NCI-H526 treated with DMSO at 0.1 percent for 48 hours (cell line): Measurements from ENCODE around the gene ZNF223.

Experiments
- DNase-seq: peaks from one replicate; lab custom pipeline; 2025; lab: John Stamatoyannopoulos, UW

Gene ZNF223

GRCh38 chr19:44051650-44052402, at the start of gene ZNF223:
Gene ZNF223, plus strand, starts transcription at chr19:44052036. Its CDS starts 3,141 bp downstream, at chr19:44055177.
- DNase-seq: peak; percentile 98

DNA sequence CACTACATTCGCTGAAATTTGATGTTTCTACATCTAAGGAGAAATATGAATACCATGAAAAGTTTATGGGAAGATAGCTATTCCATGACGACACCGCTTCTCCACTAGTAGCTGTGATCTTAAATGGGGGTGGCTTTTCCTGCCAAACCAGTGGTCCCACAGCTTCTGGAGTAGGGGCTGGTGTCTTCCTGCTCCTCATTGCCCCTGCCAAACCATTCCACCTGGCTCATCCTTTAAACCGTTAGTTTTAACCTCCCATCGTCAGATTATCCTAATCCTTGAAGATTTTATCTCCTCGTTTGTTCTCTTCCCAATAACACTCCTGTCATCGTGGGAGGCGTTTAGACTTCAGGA, 49.6 kb upstream of the ZNF223 start:
- no peak for DNase-seq

DNA sequence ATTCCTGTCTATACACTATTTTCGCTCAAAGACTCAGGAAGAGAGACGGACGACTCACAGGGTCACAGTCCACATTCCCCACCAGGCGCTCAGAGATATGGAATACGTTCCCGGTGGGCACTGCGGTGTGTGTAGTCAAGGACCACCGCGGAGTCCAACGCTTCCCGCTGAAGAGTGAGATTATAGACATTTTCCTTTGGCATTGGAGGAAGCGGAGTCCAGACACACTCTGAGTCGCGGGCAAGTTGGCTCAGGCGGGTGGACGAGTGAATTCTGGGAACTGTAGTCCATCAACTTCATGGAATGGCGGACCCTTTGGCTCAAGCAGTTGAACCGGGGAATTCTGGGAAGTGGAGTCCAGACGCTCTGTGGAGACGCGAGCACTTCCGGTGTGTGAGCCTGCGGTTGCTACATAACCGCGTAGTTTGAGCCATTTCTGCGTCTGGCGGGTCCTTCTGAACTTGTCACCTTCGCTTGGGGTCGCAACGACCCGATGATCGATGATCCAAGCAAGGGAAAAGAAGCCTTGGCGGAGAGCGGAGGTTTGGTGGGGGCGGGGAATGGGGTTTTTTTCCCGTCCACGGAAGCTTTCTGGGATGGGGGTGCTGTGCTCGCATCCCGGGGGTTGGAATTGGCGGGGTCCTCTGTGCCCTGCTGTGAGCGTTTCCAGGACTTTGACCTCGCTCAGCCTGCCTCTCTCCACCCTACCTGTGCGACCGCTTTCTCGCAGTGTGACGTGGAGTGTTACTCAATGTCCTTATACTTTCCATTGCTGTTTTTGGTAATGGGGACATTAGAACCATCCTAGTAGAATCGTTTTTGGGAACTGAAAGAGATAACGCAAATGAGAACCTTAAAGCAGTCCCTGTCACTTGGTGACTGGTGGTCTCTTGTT, 49.0 kb upstream of the ZNF223 start, which contains the start of gene ZNF230:
ZNF230 (plus strand) TSS at position 392 of the 895 bp plus-strand sequence. CDS start 4,122 bp downstream, outside the sequence.
- DNase-seq: peak; percentile 95

DNA sequence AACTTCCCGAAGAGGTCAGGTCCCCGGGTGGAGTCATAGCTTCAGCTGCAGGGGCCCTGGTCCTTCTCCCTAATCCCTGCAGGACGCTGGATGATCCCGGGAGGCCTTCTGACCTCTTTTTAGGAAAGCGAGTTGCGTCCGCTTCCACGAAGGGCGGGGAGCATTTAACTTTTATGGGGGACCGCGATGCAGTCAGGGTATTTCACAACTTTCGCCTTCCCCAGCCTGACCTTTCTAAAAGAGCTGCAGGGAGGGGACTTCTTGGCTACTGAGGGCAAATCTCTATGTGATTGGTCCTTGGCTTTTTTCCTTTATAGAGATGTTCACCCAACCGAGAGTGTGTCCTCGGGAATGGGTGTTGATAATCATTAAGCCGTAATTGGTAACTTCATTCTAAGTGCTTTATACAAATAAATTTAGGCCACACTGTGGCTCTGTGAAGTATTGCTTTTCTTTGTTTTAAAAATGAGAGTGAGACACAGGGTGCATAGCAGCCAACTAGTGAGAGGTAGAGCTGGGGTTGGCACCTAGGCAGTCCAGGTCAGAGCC, 48.3 kb upstream of the ZNF223 start:
- DNase-seq: no peak

DNA sequence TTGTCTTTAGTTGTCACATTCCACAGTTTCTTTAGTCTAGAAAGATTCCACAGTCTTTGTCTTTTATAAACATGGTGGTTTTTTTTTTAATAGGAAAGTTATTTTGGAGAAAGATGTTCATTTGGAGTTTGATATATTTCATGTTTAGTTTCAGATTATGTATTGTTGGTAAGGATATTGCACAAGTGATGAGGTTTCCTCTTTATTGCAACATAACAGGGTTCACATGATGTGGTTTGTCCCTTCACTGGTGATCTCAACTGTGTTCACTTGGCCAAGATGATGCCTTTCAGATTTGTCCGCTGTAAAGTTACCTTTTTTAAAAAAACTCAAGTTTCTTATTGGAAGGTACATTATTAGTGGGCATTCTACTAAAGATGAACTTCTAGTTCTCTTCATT, 45.9 kb upstream of the ZNF223 start:
- DNase-seq: no peak

GRCh38 chr19:44007473-44007872, 44.4 kb upstream of the ZNF223 start:
- DNase-seq: no peak

- DNase-seq: no peak
These were observed 41.4 kb upstream of the ZNF223 start for GRCh38 chr19:44010468-44010867.

- DNase-seq: no peak
These were observed 32.3 kb upstream of the ZNF223 start for GRCh38 chr19:44019498-44019897.

DNA sequence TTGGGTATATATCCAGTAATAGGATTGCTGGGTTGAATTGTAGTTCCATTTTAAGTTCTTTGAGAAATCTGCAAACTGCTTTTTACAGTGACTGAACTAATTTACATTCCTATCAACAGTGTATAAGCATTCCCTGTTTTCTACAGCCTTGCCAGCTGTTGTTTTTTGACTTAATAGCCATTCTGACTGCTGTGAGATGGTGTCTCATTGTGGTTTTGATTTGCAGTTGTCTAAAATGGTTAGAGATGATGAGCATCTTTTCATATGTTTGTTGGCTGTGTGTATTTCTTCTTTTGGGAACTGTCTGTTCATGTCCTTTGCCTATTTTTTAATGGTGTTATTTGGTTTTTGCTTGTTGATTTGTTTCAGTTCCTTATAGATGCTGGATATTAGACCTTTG, 30.6 kb upstream of the ZNF223 start:
- no peak for DNase-seq

- no peak for DNase-seq
These were observed 27.0 kb upstream of the ZNF223 start for GRCh38 chr19:44024900-44025216.

DNA sequence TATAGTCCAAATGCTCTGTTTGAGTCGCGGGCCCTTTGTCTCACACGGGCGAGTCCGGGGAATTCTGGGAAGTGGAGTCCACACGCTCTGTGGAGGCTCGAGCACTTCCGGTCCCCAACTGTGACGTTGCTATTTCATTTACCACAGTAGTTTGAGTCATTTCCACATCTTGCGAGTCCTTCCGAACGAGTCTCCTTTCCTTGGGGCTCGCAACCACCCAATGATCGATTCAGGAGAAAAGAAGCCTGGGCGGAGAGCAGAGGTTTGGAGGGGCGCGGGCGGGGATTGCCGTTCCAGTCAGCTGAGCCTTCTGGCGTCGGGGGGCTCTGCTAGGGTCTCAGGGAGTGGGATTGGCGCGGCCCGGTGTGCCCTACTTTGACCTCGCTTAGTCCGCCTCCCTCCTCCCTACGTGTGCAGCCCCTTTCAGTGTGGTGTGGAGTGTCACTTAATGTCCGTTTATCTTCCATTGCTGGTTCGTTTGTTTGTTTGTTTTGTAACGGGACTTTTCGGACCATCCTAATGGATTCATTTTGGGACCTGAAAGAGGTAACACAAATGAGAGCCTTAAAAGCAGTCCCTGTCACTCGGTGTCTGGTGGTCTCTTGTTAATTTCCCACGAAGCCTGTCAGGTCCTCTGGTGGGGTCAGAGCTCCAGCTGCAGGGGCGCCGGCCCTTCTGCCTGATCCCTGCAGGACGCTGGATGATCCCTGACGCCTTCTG, 26.5 kb upstream of the ZNF223 start, which contains the start of gene ZNF222:
ZNF222 (plus strand) TSS at position 163 of the 720 bp plus-strand sequence; CDS start at position 221, 58 bp downstream.
- DNase-seq: peak; percentile 73

- no peak for DNase-seq
These were observed 25.2 kb upstream of the ZNF223 start for GRCh38 chr19:44026622-44027021.

DNA sequence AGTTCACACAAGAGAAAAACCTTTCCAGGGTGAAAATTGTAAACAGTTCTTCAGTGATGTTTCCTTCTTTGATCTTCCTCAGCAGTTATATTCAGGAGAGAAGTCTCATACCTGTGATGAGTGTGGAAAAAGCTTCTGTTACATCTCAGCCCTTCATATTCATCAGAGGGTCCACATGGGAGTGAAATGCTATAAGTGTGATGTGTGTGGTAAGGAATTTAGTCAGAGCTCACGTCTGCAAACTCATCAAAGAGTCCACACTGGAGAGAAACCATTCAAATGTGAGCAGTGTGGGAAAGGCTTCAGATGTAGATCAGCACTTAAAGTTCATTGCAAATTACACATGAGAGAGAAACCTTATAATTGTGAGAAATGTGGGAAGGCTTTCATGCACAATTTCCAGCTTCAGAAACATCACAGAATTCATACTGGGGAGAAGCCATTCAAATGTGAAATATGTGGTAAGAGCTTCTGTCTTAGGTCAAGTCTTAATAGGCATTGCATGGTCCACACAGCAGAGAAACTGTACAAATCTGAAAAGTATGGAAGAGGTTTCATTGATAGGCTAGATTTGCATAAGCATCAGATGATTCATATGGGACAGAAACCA, 19.7 kb upstream of the ZNF223 start:
- no peak for DNase-seq

GRCh38 chr19:44042147-44042546, 9.7 kb upstream of the ZNF223 start:
- no peak for DNase-seq

- DNase-seq: peak; percentile 78
These were observed 841 bp upstream of the ZNF223 start for GRCh38 chr19:44050740-44051649.

DNA sequence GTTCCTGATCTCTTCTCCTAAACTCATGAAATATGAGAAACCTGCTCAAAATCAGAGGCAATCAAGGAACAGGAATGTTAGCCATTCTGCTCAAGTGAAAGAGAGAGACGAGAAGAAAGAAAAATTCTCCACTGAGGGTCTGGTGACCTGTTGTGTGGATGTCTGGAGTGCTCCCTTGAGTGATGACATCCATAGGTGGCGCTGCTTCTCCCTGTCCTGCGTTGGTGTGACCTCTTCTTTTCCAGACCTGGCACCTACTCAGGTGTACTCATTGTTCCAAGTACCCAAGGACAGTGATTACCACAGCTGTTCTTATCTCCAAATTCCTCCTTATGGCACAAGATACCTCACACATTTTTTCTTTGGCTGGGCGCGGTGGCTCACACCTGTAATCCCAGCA, 4.0 kb downstream of the ZNF223 start:
- DNase-seq: no peak

- no peak for DNase-seq
These were observed 7.4 kb downstream of the ZNF223 start for GRCh38 chr19:44059229-44059628.

- no peak for DNase-seq
These were observed 9.2 kb downstream of the ZNF223 start for GRCh38 chr19:44061038-44061437.

GRCh38 chr19:44066305-44066704, 14.5 kb downstream of the ZNF223 start:
- DNase-seq: no peak

DNA sequence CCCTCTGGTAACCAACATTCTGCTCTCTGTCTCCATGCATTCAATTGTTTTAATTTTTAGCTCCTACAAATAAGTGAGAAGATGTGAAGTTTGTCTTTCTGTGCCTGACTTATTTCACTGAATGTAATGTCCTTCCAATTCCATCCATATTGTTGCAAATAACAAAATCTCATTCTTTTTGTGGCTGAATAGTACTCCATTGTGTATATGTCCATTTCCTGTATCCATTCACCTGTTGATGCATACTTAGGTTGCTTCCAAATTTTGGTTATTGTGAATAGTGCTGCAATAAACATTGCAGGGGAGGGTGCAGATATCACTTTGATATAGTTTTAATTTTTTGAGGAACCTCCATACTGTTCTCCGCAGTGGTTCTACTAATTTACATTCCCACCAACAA, 17.6 kb downstream of the ZNF223 start:
- no peak for DNase-seq
